GM18870 (cell line): ENCODE measurements around the gene RBM4B.

Source experiments
- ATAC-seq: cut with Tn5 transposase; IDR thresholded peaks from one replicate; pipeline ENCODE4 v1.9.1; 2021; ENCODE audit warnings: moderate library complexity; ENCODE audit not compliant: unreplicated experiment

The RBM4B gene

GRCh38 chr11:66616379-66617154 lies 61.1 kb downstream of the RBM4B start, which contains the start of gene RBM14:
TSS of gene RBM14 (plus strand) at chr11:66616630. CDS start at chr11:66616721, 91 bp downstream.
- peak; percentile 85 for ATAC-seq
